ENCODE results near the gene MPST. TPM values are rescaled to one million over a fixed set of nuclear protein-coding genes. Genes with fewer than 3 reads are reported as not detected.

The MPST gene
- total RNA-seq, 1 experiment from 2014 or later = 31.4 TPM

GRCh38 chr22:36999463-36999862 is 20.1 kb upstream of the MPST start:
- Histone ChIP-seq H3K9me3 (ENCODE audit: control insufficient read depth, insufficient read depth, low read depth, low read length) (no peaks in the 10 kb centered on the region), H3K27ac (ENCODE audit: low read length) (no peak overlapping the region), H3K27me3 (ENCODE audit: control insufficient read depth, insufficient read depth, low read length) (no peaks in the 10 kb centered on the region), H3K36me3 (ENCODE audit: control insufficient read depth, insufficient read depth, low read length) (no peaks in the 10 kb centered on the region), H3K4me3 (ENCODE audit: low read depth in 2 of 2, low read length in 2 of 2) (no peak overlapping the region), H3K4me1 (ENCODE audit: control insufficient read depth, insufficient read depth, low read length) (no peaks in the 10 kb centered on the region)
- no peak for ATAC-seq
- in situ Hi-C loops (cut with HindIII; ENCODE audit: low pct_unique_long_range_greater_than_20kb, low sequenced_read_pairs) (no loop called here), intact Hi-C loops (cut with micrococcal nuclease; ENCODE audit: unreplicated experiment) (no loop called here)
- CTCF ChIA-PET = no interaction called here
- POLR2A ChIA-PET = no interaction called here
- BruUV-seq (replicated peaks) = no TSS peak
- no peak for TF ChIP-seq CTCF (IDR thresholded peaks at IDR 0.05)
- TF ChIP-seq TCF7L2 (IDR thresholded peaks at IDR 0.05; ENCODE audit: low read depth, low read length) = no peak
- no peak for TF ChIP-seq REST (IDR thresholded peaks at IDR 0.05; ENCODE audit: insufficient read depth in 1 of 2, low read depth in 2 of 2, low read length in 1 of 2)
- TF ChIP-seq POLR2AphosphoS5 (IDR thresholded peaks at IDR 0.05; ENCODE audit: low read depth, low read length) = no peak
- no peak for TF ChIP-seq SIN3A (IDR thresholded peaks at IDR 0.05; ENCODE audit: borderline replicate concordance, insufficient read depth, low read depth, low read length)
- no peak for DNase-seq (ENCODE audit: low read depth, low spot score)

GRCh38 chr22:37000676-37001534 is 18.6 kb upstream of the MPST start:
- intact Hi-C loops (cut with micrococcal nuclease; ENCODE audit: unreplicated experiment) (no loop called here), in situ Hi-C loops (cut with HindIII; ENCODE audit: low pct_unique_long_range_greater_than_20kb, low sequenced_read_pairs) (no loop called here)
- Histone ChIP-seq H3K27me3 (ENCODE audit: control insufficient read depth, insufficient read depth, low read length) (peaks cover under 1% of the 10 kb centered on the region; the same call in 1 of the 2 replicates), H3K9me3 (ENCODE audit: control insufficient read depth, insufficient read depth, low read depth, low read length) (no peaks in the 10 kb centered on the region), H3K4me1 (ENCODE audit: control insufficient read depth, insufficient read depth, low read length) (no peaks in the 10 kb centered on the region), H3K27ac (ENCODE audit: low read length) (no peak overlapping the region), H3K4me3 (ENCODE audit: low read depth in 2 of 2, low read length in 2 of 2) (no peak overlapping the region), H3K36me3 (ENCODE audit: control insufficient read depth, insufficient read depth, low read length) (no peaks in the 10 kb centered on the region)
- no TSS peak for BruUV-seq (replicated peaks)
- ChIA-PET CTCF (no interaction called here), POLR2A (no interaction called here)
- DNase-seq (ENCODE audit: low read depth, low spot score) (no peak), ATAC-seq (no peak)
- TF ChIP-seq SIN3A (IDR thresholded peaks at IDR 0.05; ENCODE audit: borderline replicate concordance, insufficient read depth, low read depth, low read length) = no peak

- no TSS peak for BruUV-seq (replicated peaks)
- TF ChIP-seq SIN3A (IDR thresholded peaks at IDR 0.05; ENCODE audit: borderline replicate concordance, insufficient read depth, low read depth, low read length) (no peak), REST (IDR thresholded peaks at IDR 0.05; ENCODE audit: insufficient read depth in 1 of 2, low read depth in 2 of 2, low read length in 1 of 2) (no peak), POLR2AphosphoS5 (IDR thresholded peaks at IDR 0.05; ENCODE audit: low read depth, low read length) (no peak), TCF7L2 (IDR thresholded peaks at IDR 0.05; ENCODE audit: low read depth, low read length) (no peak), CTCF (IDR thresholded peaks at IDR 0.05) (no peak)
- H3K4me1 ChIP-seq (ENCODE audit: control insufficient read depth, insufficient read depth, low read length) = no peaks in the 10 kb centered on the region
- H3K36me3 ChIP-seq (ENCODE audit: control insufficient read depth, insufficient read depth, low read length) = no peaks in the 10 kb centered on the region
- DNase-seq (ENCODE audit: low read depth, low spot score) (no peak), ATAC-seq (no peak)
- no peak overlapping the region for H3K27ac ChIP-seq (ENCODE audit: low read length)
- POLR2A ChIA-PET = no interaction called here
- CTCF ChIA-PET = no interaction called here
- H3K9me3 ChIP-seq (ENCODE audit: control insufficient read depth, insufficient read depth, low read depth, low read length) = no peaks in the 10 kb centered on the region
- peaks cover 3% of the 10 kb centered on the region; the same call in 1 of the 2 replicates for H3K27me3 ChIP-seq (ENCODE audit: control insufficient read depth, insufficient read depth, low read length)
- in situ Hi-C loops (cut with HindIII; ENCODE audit: low pct_unique_long_range_greater_than_20kb, low sequenced_read_pairs) (no loop called here), intact Hi-C loops (cut with micrococcal nuclease; ENCODE audit: unreplicated experiment) (no loop called here)
- H3K4me3 ChIP-seq (ENCODE audit: low read depth in 2 of 2, low read length in 2 of 2) = no peak overlapping the region
These were observed 17.7 kb upstream of the MPST start for GRCh38 chr22:37001826-37002225.

All from Panc1 (cell line).